Natural killer cell treated with Interleukin-12 subunit alpha and Interleukin-12 subunit beta and Interleukin-15 and Interleukin-18, amount 100 ng/mL, for 72 hours (primary cell): ENCODE measurements around the gene FMO3. TPM values are rescaled to one million over a fixed set of nuclear protein-coding genes. Genes with fewer than 3 reads are reported as not detected.

ENCODE experiments used
- ATAC-seq, 2 donors: fragments of 150-1000 bp; cut with Tn5 transposase in 1 of 2; sonication (Bioruptor Pico), chemical (Tn5 transposase) in 1 of 2; 2 replicates each; pipeline ENCODE4 v1.10.0; 2021
- DNase-seq: peaks from one replicate; pipeline ENCODE4 v3.0.0; 2022; ENCODE audit warnings: low spot score
- H3K27ac Mint-ChIP-seq, 2 donors: 1 replicate in 1 of 2; 2 replicates in 1 of 2; pipeline ENCODE4 v1.8.0; 2022; ENCODE audit warnings: mixed read lengths in 2 of 2, mild to moderate bottlenecking in 1 of 2, moderate library complexity in 1 of 2
- H3K27me3 Mint-ChIP-seq, 2 donors: 1 replicate in 1 of 2; 2 replicates in 1 of 2; pipeline ENCODE4 v1.8.0; 2022; ENCODE audit warnings: mixed read lengths in 2 of 2
- H3K36me3 Mint-ChIP-seq: one replicate; pipeline ENCODE4 v1.8.0; 2022; ENCODE audit warnings: mixed read lengths
- H3K4me1 Mint-ChIP-seq, 2 donors: 1 replicate in 1 of 2; 2 replicates in 1 of 2; pipeline ENCODE4 v1.8.0; 2022; ENCODE audit warnings: low read depth in 2 of 2, mixed read lengths in 2 of 2, mild to moderate bottlenecking in 1 of 2
- H3K4me3 Mint-ChIP-seq: one replicate; pipeline ENCODE4 v1.8.0; 2022; ENCODE audit warnings: mixed read lengths
- H3K9me3 Mint-ChIP-seq: 2 replicates; pipeline ENCODE4 v1.8.0; 2022; ENCODE audit warnings: mixed read lengths
- total RNA-seq, 2 donors: library from RNA; stranded (reverse); gene quantifications; one replicate each; pipeline ENCODE4 v1.2.3, GENCODE V29; 2022

FMO3 gene
- total RNA-seq, 2 donors from 2014 or later, result not detected

DNA sequence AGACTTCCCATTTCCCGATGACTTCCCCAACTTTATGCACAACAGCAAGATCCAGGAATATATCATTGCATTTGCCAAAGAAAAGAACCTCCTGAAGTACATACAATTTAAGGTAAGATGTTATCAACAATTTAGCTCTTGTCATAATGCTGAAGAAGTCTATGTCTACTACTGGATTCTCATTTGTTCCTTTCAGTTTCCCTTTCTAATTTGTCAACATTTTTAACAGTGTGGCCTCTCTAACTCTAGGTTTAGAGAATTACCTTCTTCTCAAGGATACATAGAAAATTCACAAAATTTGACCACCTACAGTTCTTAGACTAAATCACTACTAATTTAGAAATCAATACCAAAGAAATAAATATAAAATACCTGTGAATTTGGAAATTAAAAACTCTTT lies 13.2 kb downstream of the FMO3 start:
- Mint-ChIP-seq H3K36me3 (no peaks in the 10 kb centered on the region), H3K27me3 (peaks cover 0 to 13% of the 10 kb centered on the region in 2 donors), H3K9me3 (no peaks in the 10 kb centered on the region), H3K4me1 (no peaks in the 10 kb centered on the region), H3K27ac (no peak overlapping the region), H3K4me3 (no peak overlapping the region)
- DNase-seq (no peak), ATAC-seq (no peak)

DNA sequence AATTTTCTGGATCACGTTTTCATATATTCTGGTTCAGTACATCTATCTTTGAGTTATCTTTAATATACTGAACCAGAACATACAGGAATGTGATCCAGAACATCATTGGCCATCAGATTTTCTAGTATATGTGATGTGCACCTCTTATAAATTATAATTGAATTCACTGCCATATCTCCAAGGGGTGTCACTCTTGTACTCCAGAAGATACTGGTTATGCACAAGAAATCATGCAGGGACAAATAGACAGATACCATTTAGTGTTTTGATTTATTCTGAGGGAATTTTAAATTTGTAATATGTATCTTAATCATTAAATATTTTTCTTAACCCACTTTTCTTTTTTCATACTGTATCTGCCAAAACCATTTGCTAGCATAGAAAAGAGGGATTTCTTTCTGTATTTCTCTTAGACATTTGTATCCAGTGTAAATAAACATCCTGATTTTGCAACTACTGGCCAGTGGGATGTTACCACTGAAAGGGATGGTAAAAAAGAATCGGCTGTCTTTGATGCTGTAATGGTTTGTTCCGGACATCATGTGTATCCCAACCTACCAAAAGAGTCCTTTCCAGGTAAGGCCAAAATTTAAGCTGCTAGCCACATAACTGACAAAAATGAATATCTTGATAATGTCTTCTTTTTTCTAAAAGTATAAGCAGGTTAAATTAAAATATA lies 16.7 kb downstream of the FMO3 start:
- ATAC-seq (no peak), DNase-seq (no peak)
- H3K9me3 Mint-ChIP-seq, result peaks cover 8% of the 10 kb centered on the region
- peaks cover 2 to 22% of the 10 kb centered on the region in 2 donors for H3K27me3 Mint-ChIP-seq
- no peaks in the 10 kb centered on the region for H3K36me3 Mint-ChIP-seq
- H3K27ac Mint-ChIP-seq, result no peak overlapping the region
- no peak overlapping the region for H3K4me3 Mint-ChIP-seq
- no peaks in the 10 kb centered on the region for H3K4me1 Mint-ChIP-seq

DNA sequence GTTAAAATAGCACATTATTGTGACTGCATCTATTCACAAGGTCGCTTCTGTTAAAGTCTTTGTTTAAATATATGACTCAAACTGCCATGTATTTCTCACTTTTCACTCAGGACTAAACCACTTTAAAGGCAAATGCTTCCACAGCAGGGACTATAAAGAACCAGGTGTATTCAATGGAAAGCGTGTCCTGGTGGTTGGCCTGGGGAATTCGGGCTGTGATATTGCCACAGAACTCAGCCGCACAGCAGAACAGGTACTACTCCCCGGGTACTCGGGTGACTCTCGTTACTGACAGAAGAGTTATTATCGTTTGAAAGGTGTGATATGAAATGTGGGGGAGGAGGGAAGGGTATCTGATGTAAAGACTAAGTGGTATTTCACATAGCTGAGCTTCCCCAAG lies 17.3 kb downstream of the FMO3 start:
- Mint-ChIP-seq H3K4me1 (no peaks in the 10 kb centered on the region), H3K9me3 (peaks cover 8% of the 10 kb centered on the region), H3K27me3 (peaks cover 2 to 27% of the 10 kb centered on the region in 2 donors), H3K36me3 (no peaks in the 10 kb centered on the region), H3K4me3 (no peak overlapping the region), H3K27ac (no peak overlapping the region)
- ATAC-seq (no peak), DNase-seq (no peak)

DNA sequence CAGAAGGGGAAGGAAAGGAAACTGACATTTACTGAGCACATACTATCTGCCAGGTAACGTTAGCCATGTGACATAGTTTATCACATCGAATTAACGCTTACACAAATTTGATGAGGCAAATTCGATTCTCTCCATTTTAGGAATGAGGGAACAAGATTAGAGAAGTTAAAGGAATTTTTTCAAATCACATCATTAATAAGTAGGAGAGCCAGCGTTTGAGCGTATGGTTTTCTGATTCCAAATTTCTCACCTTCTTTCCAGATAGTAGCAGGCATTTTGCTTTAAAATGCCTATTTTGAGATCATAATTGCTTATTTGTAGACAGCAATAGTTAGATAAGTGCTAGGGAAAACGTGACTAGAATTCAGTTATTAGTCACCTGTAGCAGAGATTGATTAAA lies 19.3 kb downstream of the FMO3 start:
- DNase-seq (no peak), ATAC-seq (no peak)
- H3K9me3 Mint-ChIP-seq, result peaks cover 8% of the 10 kb centered on the region
- H3K4me1 Mint-ChIP-seq, result no peaks in the 10 kb centered on the region
- H3K27me3 Mint-ChIP-seq, result peaks cover 2 to 44% of the 10 kb centered on the region in 2 donors
- H3K27ac Mint-ChIP-seq, result no peak overlapping the region
- no peaks in the 10 kb centered on the region for H3K36me3 Mint-ChIP-seq
- no peak overlapping the region for H3K4me3 Mint-ChIP-seq

DNA sequence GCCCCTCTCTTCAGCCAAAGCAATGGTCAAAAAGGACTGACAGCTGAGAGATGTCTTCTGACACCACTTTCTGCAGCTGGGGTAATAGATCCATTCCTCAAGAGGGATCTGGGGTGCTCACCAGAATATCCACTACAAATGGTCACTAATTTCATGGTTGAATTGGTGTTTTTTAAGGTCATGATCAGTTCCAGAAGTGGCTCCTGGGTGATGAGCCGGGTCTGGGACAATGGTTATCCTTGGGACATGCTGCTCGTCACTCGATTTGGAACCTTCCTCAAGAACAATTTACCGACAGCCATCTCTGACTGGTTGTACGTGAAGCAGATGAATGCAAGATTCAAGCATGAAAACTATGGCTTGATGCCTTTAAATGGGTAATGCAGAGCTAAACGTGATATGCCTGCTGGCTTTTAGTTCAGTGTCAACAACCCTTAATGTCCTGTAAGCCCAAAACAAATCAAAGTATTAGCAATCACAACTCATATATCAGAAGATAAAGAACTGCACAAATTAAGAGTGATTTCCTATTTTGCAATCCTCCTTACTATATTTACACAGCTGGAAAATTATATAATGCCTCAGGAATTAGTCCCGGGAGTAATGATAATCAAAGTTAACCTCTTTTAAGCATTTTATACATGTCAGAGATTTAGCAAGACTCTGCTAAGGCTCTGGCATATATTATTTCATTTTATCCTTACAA lies 20.1 kb downstream of the FMO3 start:
- Mint-ChIP-seq H3K4me3 (no peak overlapping the region), H3K4me1 (no peaks in the 10 kb centered on the region), H3K9me3 (peaks cover 8% of the 10 kb centered on the region), H3K27ac (no peak overlapping the region), H3K36me3 (no peaks in the 10 kb centered on the region), H3K27me3 (peaks cover 2 to 46% of the 10 kb centered on the region in 2 donors)
- ATAC-seq (no peak), DNase-seq (no peak)

DNA sequence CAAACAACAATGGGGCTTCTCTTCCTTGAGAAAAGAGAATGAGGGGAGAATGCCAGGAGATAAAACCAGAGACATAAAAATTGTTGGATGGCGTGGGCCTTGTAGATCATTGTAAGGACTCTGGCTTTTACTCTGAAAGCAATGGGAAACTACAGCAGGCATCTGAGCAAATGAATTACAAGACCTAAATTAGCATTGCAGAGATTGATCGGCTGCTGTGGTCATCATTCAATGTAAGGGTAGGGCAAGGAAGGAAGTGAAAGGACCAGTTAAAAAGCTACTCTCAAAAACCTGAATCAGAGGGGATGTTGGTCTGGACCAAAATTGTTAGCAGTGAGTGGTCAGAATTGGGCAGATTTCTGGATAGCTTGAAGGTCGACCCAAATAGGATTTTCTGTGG lies 21.4 kb downstream of the FMO3 start:
- H3K27me3 Mint-ChIP-seq, result peaks cover 2 to 46% of the 10 kb centered on the region in 2 donors
- no peak overlapping the region for H3K27ac Mint-ChIP-seq
- ATAC-seq, result no peak
- no peaks in the 10 kb centered on the region for H3K36me3 Mint-ChIP-seq
- H3K9me3 Mint-ChIP-seq, result peaks cover 8% of the 10 kb centered on the region
- no peak overlapping the region for H3K4me3 Mint-ChIP-seq
- H3K4me1 Mint-ChIP-seq, result no peaks in the 10 kb centered on the region
- no peak for DNase-seq

DNA sequence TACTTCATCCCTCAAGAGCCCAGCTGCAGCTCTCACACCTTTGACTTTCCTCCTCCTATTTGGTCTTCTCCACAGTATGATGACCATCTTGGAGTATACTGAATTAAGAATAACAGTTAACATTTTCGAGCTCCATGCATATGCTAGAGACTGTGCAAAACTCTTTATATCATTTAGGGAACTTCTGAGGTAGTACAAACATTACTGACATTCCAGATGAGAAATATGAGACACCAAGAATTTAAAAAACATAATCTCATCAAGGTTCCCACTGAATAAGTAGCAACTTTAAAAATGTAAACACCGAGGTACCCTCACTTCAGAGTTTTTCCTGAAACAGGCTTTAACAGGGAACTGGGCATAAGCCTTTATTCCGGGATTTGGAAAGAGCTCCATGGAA lies 22.7 kb downstream of the FMO3 start:
- peaks cover 4 to 45% of the 10 kb centered on the region in 2 donors for H3K27me3 Mint-ChIP-seq
- DNase-seq, result no peak
- ATAC-seq, result no peak
- H3K4me3 Mint-ChIP-seq, result no peak overlapping the region
- H3K9me3 Mint-ChIP-seq, result peaks cover 8% of the 10 kb centered on the region
- no peaks in the 10 kb centered on the region for H3K4me1 Mint-ChIP-seq
- H3K27ac Mint-ChIP-seq, result no peak overlapping the region
- no peaks in the 10 kb centered on the region for H3K36me3 Mint-ChIP-seq

DNA sequence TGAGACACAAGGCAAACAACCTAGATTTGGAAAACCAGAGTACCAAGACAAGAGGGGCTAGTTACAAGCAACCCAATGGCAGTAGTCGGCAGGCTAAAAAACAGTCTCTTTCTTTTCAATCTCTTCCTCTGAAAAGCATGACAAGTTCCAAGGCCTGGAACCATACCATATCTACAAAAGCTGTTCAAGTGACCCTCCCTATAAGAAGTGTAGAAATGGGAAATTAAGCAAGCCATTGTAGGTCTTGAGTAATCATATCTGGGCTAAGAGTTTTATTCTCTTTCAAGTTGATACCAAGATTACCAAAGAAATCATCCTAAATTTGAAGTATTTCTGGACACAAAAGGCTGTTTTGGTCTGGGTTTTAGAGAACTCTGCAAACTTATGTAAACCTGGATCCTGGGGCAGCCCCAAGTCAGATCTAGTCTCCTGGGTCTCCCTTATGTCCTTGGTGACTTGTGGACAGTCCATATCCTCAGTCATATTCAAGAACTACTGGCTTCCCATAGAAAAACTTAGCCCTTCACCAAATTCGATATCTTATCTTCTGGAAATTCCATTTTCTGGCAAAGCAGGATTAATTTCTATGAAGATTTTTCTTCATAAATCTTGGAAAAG lies 24.7 kb downstream of the FMO3 start:
- no peak overlapping the region for H3K27ac Mint-ChIP-seq
- H3K36me3 Mint-ChIP-seq, result no peaks in the 10 kb centered on the region
- ATAC-seq (no peak), DNase-seq (no peak)
- peaks cover 6 to 43% of the 10 kb centered on the region in 2 donors for H3K27me3 Mint-ChIP-seq
- H3K4me1 Mint-ChIP-seq, result no peaks in the 10 kb centered on the region
- H3K4me3 Mint-ChIP-seq, result no peak overlapping the region
- peaks cover 8% of the 10 kb centered on the region for H3K9me3 Mint-ChIP-seq

DNA sequence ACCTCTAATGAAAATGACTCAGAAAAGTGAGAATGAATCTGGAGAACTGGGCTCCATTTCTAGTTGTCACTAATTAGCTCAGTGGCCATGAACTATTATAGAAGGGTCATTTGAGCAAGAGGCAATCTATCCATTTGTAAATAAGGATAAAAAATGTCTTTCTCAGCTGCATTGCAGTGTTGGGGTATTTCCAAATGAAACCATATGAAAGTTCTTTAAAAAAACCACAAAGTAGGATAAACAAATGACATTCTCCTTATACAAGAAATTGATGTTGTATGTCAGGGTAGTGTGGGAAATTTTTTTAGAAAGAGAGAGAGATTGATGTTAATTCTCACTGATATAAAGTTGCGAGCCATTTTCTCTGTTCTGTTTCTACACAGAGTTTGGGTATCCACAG lies 26.0 kb downstream of the FMO3 start:
- Mint-ChIP-seq H3K27ac (no peak overlapping the region), H3K4me1 (no peaks in the 10 kb centered on the region), H3K27me3 (peaks cover 4 to 45% of the 10 kb centered on the region in 2 donors), H3K4me3 (no peak overlapping the region), H3K9me3 (peaks cover 5% of the 10 kb centered on the region), H3K36me3 (no peaks in the 10 kb centered on the region)
- DNase-seq (no peak), ATAC-seq (no peak)

DNA sequence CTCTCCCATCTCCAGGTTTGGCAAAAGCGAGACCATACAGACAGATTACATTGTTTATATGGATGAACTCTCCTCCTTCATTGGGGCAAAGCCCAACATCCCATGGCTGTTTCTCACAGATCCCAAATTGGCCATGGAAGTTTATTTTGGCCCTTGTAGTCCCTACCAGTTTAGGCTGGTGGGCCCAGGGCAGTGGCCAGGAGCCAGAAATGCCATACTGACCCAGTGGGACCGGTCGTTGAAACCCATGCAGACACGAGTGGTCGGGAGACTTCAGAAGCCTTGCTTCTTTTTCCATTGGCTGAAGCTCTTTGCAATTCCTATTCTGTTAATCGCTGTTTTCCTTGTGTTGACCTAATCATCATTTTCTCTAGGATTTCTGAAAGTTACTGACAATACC lies 26.4 kb downstream of the FMO3 start:
- Mint-ChIP-seq H3K27me3 (peaks cover 6 to 41% of the 10 kb centered on the region in 2 donors), H3K4me1 (no peaks in the 10 kb centered on the region), H3K36me3 (no peaks in the 10 kb centered on the region), H3K9me3 (peaks cover 5% of the 10 kb centered on the region), H3K27ac (no peak overlapping the region), H3K4me3 (no peak overlapping the region)
- DNase-seq (no peak), ATAC-seq (no peak)

DNA sequence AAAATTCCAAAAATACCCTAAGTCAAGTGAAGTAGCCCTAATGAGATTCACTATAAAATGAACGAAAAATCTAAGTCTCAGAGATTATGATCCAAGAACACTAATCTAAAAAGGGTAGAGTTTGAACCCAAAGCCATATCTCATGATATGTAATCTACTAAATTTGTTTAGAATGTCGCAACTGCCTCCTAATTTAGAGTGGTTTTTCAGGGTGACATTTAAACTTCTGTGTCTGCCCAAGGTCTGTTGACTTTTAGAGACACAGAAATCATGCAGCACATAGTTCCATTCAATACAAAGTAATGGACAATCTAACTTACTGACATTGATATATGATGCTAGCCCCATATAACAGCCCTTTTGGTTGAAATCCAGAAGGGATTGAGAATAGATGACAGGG lies 28.9 kb downstream of the FMO3 start:
- H3K36me3 Mint-ChIP-seq, result no peaks in the 10 kb centered on the region
- H3K4me1 Mint-ChIP-seq, result no peaks in the 10 kb centered on the region
- H3K9me3 Mint-ChIP-seq, result peaks cover 5% of the 10 kb centered on the region
- peaks cover 6 to 18% of the 10 kb centered on the region in 2 donors for H3K27me3 Mint-ChIP-seq
- no peak overlapping the region for H3K27ac Mint-ChIP-seq
- no peak for DNase-seq
- H3K4me3 Mint-ChIP-seq, result no peak overlapping the region
- no peak for ATAC-seq

DNA sequence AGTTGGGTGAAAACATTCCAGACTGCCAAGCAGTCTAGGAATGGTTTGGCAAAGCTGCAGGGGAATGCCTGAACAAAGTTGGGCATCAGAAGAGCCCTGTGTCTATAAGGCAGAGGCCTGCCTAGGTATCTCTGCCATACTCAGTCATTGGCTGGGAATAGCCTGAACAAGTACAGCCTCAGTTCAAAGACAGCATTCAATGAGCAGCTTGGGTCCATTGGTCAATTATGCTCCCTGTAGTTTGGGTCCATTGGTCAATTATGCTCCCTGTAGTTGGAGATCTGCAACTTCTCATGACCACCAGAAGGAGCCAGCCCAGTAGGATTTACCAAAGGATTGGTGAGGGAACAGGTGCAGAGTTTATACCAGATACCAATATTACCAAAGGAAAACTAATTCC lies 31.6 kb downstream of the FMO3 start:
- ATAC-seq (no peak), DNase-seq (no peak)
- Mint-ChIP-seq H3K4me1 (no peaks in the 10 kb centered on the region), H3K9me3 (peaks cover 5% of the 10 kb centered on the region), H3K4me3 (no peak overlapping the region), H3K36me3 (no peaks in the 10 kb centered on the region), H3K27me3 (peaks cover 6 to 13% of the 10 kb centered on the region in 2 donors), H3K27ac (no peak overlapping the region)

DNA sequence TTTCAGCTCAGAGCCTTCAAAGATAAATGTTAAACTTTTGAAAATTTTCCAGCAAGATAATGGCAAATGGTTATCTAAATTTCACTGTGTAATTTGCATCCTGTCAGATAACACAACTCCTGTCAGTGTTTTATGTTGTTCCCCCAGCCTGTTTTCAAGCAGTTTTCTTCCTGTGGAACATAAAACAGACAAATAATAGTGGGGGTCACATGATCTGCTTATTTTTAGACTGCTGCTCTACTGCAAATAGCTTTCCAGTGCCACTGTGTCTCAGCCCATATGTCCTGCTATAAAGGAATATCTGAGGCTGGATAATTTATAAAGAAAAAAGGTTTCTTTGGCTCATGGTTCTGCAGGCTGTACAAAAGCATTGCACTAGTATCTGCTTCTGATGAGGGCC lies 32.2 kb downstream of the FMO3 start:
- Mint-ChIP-seq H3K9me3 (peaks cover 11% of the 10 kb centered on the region), H3K4me1 (no peaks in the 10 kb centered on the region), H3K4me3 (no peak overlapping the region), H3K27me3 (peaks cover 6 to 13% of the 10 kb centered on the region in 2 donors), H3K27ac (no peak overlapping the region), H3K36me3 (no peaks in the 10 kb centered on the region)
- ATAC-seq (no peak), DNase-seq (no peak)

DNA sequence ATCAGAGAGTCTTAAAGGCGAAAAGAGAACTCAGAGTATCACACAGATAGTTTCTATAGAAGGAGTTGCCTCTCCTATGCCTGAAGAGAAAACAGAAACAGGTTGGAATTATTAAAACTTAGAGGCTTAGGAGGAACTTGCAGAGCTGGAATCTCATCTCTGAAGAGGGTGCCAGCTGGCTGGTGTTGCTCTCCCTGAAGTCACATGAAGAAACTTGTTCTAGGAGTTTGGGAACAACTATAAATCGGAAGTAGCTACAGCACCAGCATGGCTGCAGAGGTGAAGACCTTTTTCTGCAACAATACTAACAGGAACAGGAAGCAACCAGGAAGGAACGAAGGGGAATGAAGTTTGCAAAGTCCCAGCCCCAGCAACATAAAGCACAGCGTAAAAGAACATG lies 35.8 kb downstream of the FMO3 start:
- Mint-ChIP-seq H3K36me3 (no peaks in the 10 kb centered on the region), H3K4me1 (no peaks in the 10 kb centered on the region), H3K27ac (no peak overlapping the region), H3K9me3 (peaks cover 11% of the 10 kb centered on the region), H3K4me3 (no peak overlapping the region), H3K27me3 (peaks cover 3 to 19% of the 10 kb centered on the region in 2 donors)
- ATAC-seq (no peak), DNase-seq (no peak)
